Measurements from ENCODE around the gene TP53RK. TPM values are rescaled to one million over a fixed set of nuclear protein-coding genes. Genes with fewer than 3 reads are reported as not detected.

Gene TP53RK
- total and polyA plus RNA-seq, 2 of the 13 experiments (the other 11 are each of a cell fraction or from before 2014, with no cell fraction given) = 12.9 to 25.5 TPM

- TF ChIP-seq SOX5 (CRISPR knock-in tag; IDR thresholded peaks at IDR 0.05; ENCODE audit: borderline replicate concordance) = peak; percentile 18; the same call in 1 of the 2 replicates
- TF ChIP-seq ARID5B (CRISPR knock-in tag; IDR thresholded peaks at IDR 0.05) = 0 out of 2 replicates have a peak, but pooled peaks have one; percentile 4
- no peak for TF ChIP-seq DMAP1 (CRISPR knock-in tag; IDR thresholded peaks at IDR 0.05)
- TF ChIP-seq ZBTB3 (CRISPR knock-in tag; IDR thresholded peaks at IDR 0.05; ENCODE audit: borderline replicate concordance, low read depth) = no peak
- peak; percentile 31; the same call in 1 of the 2 replicates for TF ChIP-seq EED (CRISPR knock-in tag; IDR thresholded peaks at IDR 0.05)
- TF ChIP-seq WIZ (CRISPR knock-in tag; IDR thresholded peaks at IDR 0.05) = 0 out of 2 replicates have a peak, but pooled peaks have one; percentile 44
- TF ChIP-seq E2F1 (CRISPR knock-in tag; IDR thresholded peaks at IDR 0.05) = no peak
- peak; percentile 86 for TF ChIP-seq ZNF121 (CRISPR knock-in tag; IDR thresholded peaks at IDR 0.05)
- no peak for TF ChIP-seq ZNF839 (CRISPR knock-in tag; IDR thresholded peaks at IDR 0.05; ENCODE audit: borderline replicate concordance)
- TF ChIP-seq IRF2 (CRISPR knock-in tag; IDR thresholded peaks at IDR 0.05) = no peak
- no peak for TF ChIP-seq MEF2D (CRISPR knock-in tag; IDR thresholded peaks at IDR 0.05)
These were observed 15.6 kb upstream of the TP53RK start (continued) for GRCh38 chr20:46704714-46705377.

Measured in HepG2 (cell line).